Ureter (tissue), 1 donor: ENCODE measurements around the gene SLC27A4. TPM values are rescaled to one million over a fixed set of nuclear protein-coding genes. Genes with fewer than 3 reads are reported as not detected.
"Not testable (repeated sequence)": the region's sequence is repeated elsewhere in the genome, so short reads cannot be mapped to it uniquely, and the experiment has no call there.

Source experiments
- DNase-seq: peaks from one replicate; pipeline ENCODE4 v3.0.0-alpha.2; 2020; ENCODE audit warnings: low spot score
- total RNA-seq: library from RNA; stranded (reverse); gene quantifications from one replicate; pipeline ENCODE4 v1.2.4, GENCODE V29; 2023
- donor health status: DM: yes; HTN: yes; CAD: no.

Gene SLC27A4
- total RNA-seq, 1 donor from 2014 or later, result 37.1 TPM

DNA sequence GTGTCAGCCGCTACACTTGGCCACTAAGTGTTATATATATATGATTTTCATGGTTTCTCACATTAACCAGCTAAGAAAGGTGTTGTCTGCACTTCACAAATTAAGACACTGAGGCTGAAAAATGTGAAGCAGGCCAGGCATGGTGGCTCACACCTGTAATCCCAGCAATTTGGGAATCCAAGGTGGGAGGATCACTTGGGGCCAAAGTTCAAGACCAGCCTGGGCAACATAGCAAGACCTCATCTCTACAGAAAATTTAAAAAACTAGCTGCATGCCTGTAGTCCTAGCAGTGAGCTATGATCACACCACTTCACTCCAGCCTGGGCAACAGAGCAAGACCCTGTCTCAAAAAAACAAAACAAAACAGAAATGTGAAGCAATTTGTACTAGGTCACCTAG, 15.9 kb upstream of the SLC27A4 start:
- no peak for DNase-seq

DNA sequence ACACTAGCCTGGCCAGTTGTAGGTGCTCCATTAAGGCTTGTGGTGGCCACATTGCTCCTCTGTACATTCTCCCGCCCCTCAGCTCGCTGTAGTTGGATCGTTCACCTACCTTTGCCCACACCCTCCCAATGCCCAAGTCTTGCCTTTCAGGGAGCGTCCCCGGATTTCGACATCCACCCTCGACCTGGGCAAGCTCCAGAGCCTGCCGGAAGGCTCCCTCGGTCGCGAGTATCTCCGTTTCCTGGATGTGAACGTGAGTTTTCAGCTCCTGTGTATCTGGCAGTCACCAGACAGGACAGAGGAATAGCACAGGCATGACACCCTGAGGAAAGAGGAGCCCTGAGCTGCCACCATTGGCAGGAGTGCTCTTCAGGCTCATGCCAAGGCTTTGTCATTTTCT, 14.7 kb upstream of the SLC27A4 start:
- DNase-seq, result no peak

DNA sequence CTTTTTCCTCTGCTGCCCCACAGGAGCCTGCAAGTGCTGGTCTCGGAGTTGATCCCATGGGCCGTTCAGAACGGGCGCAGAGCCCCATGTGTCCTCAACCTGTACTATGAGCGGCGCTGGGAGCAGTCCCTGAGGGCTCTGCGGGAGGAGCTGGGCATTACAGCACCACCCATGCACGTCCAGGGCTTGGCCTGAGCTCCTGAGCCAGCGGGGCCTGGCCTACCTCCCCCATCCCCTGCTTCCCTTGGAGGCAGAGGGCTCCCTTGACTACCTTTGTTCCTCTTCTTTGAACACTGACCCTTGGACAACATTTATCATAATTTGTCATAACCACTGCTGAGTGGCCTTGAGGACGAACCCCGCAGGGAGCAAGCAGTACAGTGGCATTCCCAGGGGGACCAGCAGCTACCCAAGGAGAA, 6.9 kb upstream of the SLC27A4 start:
- DNase-seq, result no peak

DNA sequence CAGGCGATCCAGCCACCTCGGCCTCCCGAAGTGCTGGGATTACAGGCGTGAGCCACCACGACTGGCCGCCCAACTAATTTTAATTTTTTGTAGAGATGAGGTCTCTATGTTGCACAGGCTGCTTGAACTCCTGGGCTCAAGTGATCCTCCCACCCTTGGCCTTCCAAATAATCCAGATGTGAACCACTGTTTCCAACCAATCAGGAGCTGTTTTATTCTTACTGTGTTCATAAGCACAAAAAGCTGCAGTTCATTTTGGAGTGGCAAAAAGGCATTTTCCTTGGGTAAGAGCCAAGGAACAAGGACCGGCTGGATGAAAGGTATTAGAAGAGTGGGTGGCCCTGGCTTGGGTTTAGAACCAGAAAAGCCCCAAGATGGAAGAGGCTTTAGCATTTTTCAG, 5.2 kb upstream of the SLC27A4 start:
- no peak for DNase-seq

DNA sequence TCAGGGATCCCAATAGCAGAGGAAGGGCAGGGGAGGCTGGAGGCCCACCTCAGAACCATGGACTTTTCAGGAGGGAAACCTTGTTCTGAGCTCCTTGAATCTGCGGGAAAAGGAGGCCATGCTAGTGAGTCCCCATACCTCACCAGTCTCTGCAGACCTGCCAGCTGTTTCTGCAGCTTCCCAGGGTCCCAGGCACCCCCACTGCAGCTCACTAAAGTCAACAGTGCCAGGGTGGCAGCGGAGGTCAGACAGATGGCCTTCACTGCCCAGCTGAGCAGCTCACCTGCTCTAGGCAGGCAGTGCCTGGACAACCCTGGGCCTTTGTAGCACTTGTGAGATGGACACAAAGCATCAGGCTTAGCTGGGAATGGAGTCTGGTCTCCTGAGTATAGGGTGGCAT, 4.4 kb upstream of the SLC27A4 start:
- no peak for DNase-seq

- DNase-seq, result no peak
These were observed 2.4 kb upstream of the SLC27A4 start for GRCh38 chr9:128337936-128338335.

GRCh38 chr9:128338852-128339614, 1.3 kb upstream of the SLC27A4 start:
- DNase-seq, result not testable (repeated sequence)

DNA sequence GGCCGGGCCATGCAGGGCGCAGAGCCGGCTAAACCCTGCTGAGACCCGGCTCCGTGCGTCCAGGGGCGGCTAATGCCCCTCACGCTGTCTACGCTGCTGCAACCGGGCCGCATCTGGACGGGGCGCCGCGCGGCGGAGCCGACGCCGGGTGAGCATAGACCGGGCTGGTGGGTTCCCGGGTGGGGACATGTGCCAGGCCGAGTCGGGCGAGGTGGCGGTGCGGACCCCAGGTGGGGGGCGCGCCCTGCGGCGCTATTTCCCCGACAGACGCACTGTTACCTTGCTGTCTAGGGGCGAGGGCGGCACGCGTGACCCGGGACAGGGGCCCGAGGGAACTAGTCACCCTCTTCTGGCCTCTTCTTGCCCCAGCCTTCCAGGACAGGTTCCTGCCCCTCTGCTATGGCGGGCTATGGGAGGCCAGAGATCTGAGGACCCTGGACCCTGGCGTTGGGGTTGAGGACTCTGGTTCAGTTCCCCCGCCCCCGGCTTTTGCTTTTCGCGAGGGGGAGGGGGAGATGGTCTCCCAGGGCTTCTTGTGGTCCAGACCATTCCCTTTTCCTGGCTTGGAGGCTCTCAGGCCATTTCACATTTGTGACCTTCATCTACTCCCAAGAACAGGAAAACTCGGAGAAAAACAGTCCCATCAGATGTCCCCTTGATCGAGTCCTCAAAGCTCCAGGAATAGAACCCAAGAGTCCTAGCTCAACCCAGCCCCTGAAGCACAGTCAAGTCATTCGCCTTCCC, 536 bp downstream of the SLC27A4 start:
- peak; percentile 50 for DNase-seq

DNA sequence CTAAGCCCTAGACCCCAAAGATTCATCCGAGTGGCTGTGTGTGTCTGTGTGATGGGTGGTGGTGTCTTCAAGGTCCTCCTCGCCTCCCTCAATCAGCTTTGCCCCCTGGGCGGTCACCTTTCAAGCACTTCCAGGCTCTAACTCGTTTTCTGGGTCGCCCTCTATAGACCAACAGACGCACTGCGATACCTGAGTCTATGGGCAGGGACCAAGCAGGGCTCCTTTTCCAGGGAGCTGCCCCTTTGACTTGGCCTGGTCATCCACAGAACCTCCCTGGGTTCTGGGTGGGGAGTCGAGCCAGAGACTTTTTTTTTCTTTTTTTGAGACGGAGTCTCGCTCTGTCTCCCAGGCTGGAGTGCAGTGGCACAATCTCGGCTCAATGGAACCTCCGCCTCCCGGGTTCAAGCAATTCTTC, 1.1 kb downstream of the SLC27A4 start:
- DNase-seq, result peak; percentile 73

DNA sequence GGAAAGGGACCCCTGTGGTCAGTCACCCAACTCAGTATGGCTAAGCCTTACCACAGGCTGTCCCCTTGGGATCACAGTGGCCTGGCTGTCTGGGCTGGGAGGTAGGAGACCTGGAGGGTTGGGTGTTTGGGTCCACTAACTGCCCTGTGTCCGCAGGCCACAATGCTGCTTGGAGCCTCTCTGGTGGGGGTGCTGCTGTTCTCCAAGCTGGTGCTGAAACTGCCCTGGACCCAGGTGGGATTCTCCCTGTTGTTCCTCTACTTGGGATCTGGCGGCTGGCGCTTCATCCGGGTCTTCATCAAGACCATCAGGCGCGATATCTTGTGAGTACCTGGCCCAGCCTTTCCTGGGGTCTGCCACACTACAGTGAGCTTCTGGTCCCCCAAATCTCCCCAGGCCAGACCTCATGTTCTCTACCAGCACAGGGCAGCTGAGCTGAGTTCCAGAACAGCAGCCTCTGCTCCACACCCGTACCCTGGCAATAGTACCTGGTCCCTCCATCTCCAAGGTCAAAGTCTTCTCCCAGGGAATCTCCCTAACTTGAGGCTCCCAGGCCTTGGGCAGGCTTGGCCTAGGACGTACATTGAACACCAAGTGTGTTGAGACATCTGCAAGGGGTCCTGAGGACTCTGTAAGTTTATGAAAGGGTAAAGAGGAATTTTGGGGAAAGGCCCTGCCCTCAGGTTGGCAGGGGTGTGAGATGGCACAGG, 2.8 kb downstream of the SLC27A4 start:
- no peak for DNase-seq

- DNase-seq, result no peak
These were observed 3.5 kb downstream of the SLC27A4 start for GRCh38 chr9:128343855-128344254.

- DNase-seq, result no peak
These were observed 4.7 kb downstream of the SLC27A4 start for GRCh38 chr9:128344931-128345605.

DNA sequence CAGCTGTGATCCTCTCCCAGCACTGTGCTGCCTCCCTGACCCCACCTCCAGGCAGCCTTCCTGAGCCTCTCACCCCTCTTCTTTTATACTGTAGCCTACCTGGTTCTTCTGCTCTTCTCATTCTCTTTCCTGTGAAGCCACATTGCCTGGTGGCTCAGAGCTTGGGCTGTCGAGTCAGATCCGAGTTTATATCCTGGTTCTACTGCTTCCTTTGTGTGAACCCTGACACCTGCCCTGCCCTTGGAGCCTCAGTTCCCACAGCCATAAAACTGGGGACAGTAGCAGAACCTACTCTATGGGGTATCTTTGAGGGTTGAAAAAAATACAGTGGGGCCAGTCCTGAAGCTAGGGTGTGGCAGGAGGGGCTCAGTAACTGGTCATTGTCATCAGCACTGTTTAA, 8.8 kb downstream of the SLC27A4 start:
- DNase-seq, result no peak

DNA sequence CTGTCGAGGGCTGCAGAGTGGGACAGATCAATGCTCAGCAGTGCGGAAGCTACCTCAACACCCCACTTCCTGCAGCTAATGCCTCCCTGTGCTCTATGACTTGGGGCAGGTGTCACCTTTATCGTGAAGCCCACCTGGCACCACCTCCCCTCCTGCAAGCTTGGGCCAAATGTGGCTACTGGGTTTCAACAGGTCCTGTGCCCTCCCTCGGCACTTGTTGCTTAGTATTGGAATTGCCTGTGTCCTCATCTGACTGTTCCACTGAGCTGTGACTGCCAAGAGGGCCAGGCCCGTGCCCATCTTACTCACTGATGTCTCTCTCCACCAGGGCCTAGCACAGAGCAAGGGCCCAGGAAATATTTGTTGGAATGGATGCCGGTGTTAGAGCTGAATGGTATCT, 9.4 kb downstream of the SLC27A4 start:
- no peak for DNase-seq

GRCh38 chr9:128355451-128355850, 15.1 kb downstream of the SLC27A4 start:
- DNase-seq, result no peak

GRCh38 chr9:128358090-128358489, 17.8 kb downstream of the SLC27A4 start:
- no peak for DNase-seq

GRCh38 chr9:128358861-128359260, 18.5 kb downstream of the SLC27A4 start:
- DNase-seq, result no peak

DNA sequence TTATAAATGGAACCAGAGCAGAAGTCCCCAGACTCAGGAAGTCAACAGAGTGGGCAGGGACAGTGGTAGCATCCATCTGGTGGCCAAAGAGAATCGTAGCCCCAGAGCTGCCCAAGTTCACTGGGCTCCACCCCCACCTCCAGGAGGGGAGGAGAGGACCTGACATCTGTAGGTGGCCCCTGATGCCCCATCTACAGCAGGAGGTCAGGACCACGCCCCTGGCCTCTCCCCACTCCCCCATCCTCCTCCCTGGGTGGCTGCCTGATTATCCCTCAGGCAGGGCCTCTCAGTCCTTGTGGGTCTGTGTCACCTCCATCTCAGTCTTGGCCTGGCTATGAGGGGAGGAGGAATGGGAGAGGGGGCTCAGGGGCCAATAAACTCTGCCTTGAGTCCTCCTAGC, 20.5 kb downstream of the SLC27A4 start:
- no peak for DNase-seq

DNA sequence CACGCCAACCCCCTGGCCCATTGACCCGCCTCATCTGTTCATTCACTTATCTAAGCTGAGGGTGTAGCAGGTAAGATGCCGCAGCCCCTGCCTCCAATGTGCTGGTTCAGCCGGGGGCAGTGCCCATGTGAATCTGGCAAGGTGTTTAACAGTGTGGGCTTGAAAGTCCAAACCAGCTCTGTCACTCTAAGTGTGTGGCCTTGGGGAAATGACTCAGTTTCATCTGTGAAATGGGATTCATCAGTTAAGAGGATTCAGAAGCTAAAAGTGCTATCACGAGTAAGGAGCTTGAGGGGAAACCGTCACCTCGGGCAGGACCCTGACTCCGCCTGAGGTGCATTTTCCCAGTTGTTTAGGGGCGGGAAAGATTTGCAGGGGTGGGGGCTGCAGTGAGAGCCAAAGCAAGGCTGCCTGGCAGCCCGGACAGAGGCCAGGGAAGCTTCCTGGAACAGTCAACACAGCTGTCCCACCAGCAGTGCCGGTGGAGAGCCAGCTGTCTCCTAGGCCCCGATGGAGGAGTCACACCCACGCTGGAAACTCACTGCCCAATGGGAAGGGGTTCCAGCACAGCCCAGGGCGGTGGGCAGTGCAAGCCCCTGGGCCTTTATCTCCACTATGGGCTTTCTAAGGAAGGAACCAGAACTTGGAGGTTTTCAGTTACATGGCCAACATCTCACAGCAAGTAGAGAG, 21.1 kb downstream of the SLC27A4 start:
- DNase-seq, result no peak

- DNase-seq, result peak; percentile 88
These were observed 21.8 kb downstream of the SLC27A4 start for GRCh38 chr9:128361986-128362646.

DNA sequence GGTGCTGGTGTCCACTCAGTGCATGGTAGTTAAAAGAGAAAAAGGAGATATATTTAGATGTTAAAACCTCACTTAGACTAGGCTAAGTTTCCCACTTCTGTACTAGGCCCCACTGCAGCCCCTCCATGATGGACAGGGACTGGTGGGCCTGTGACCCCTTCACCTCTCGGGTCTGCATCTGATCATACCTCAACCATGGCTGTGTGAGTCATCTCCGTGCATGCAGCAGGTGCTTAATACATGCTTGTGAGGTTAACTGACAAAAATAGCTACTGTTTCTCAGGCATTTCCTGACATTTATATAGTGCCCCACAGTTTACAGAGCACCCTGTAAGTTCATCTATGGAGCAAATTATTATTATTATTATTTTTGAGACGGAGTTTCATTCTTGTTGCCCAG, 22.4 kb downstream of the SLC27A4 start:
- DNase-seq, result no peak
